Fibroblast of skin of back (primary cell): Measurements from ENCODE around the gene ZNF598.

Source experiments
- DNase-seq: peaks from one replicate; pipeline ENCODE4 v3.0.0-alpha.2; 2013

ZNF598 gene

GRCh38 chr16:2005646-2006045 is 4.0 kb downstream of the ZNF598 start:
- no peak for DNase-seq

- DNase-seq: no peak
Observed at GRCh38 chr16:2004795-2005517, 4.7 kb downstream of the ZNF598 start.

GRCh38 chr16:2003827-2004641 is 5.6 kb downstream of the ZNF598 start:
- DNase-seq: peak; percentile 83

- no peak for DNase-seq
Observed at GRCh38 chr16:2003231-2003826, 6.3 kb downstream of the ZNF598 start.

- DNase-seq: no peak
Observed at GRCh38 chr16:2002406-2003230, 7.0 kb downstream of the ZNF598 start.

GRCh38 chr16:2001456-2002355 is 7.9 kb downstream of the ZNF598 start:
- no peak for DNase-seq

GRCh38 chr16:2001035-2001434 is 8.6 kb downstream of the ZNF598 start:
- no peak for DNase-seq

GRCh38 chr16:1999866-2000514 is 9.6 kb downstream of the ZNF598 start:
- DNase-seq: no peak

- no peak for DNase-seq
Observed at GRCh38 chr16:1998852-1999801, 10.5 kb downstream of the ZNF598 start.

GRCh38 chr16:1998360-1998835 is 11.2 kb downstream of the ZNF598 start:
- no peak for DNase-seq

GRCh38 chr16:1997494-1998359 is 11.9 kb downstream of the ZNF598 start:
- no peak for DNase-seq

GRCh38 chr16:1993731-1994131 is 15.9 kb downstream of the ZNF598 start:
- DNase-seq: peak; percentile 30

- DNase-seq: no peak
Observed at GRCh38 chr16:1992704-1993317, 16.8 kb downstream of the ZNF598 start.

- DNase-seq: peak; percentile 89
Observed at GRCh38 chr16:1991948-1992703, 17.5 kb downstream of the ZNF598 start.

- DNase-seq: no peak
Observed at GRCh38 chr16:1991588-1991947, 18.1 kb downstream of the ZNF598 start.

- no peak for DNase-seq
Observed at GRCh38 chr16:1991135-1991551, 18.5 kb downstream of the ZNF598 start.

GRCh38 chr16:1990351-1991134 is 19.1 kb downstream of the ZNF598 start:
- DNase-seq: no peak
